Nephron progenitor cell (in vitro differentiated cells): ENCODE measurements around the gene SC5D.
A peak's percentile ranks its signal among the peaks of the same experiment; 100 is the strongest.

ENCODE experiments used
- DNase-seq: peaks from one replicate; pipeline ENCODE4 v3.0.0; 2021
- H3K27ac Mint-ChIP-seq: 2 replicates; pipeline ENCODE4 v1.8.0; 2021; ENCODE audit warnings: mild to moderate bottlenecking, moderate library complexity, mixed read lengths
- H3K27me3 Mint-ChIP-seq: 2 replicates; pipeline ENCODE4 v1.8.0; 2021; ENCODE audit warnings: mild to moderate bottlenecking, low read depth, mixed read lengths; ENCODE audit not compliant: poor library complexity
- H3K36me3 Mint-ChIP-seq: 2 replicates; pipeline ENCODE4 v1.8.0; 2021; ENCODE audit warnings: low read depth, mixed read lengths
- H3K4me1 Mint-ChIP-seq: 2 replicates; pipeline ENCODE4 v1.8.0; 2021; ENCODE audit warnings: mixed read lengths
- H3K4me3 Mint-ChIP-seq: 2 replicates; pipeline ENCODE4 v1.8.0; 2021; ENCODE audit warnings: mild to moderate bottlenecking, moderate library complexity, mixed read lengths
- H3K9me3 Mint-ChIP-seq: 2 replicates; pipeline ENCODE4 v1.8.0; 2021; ENCODE audit warnings: mild to moderate bottlenecking, moderate library complexity, mixed read lengths
- TF ChIP-seq, protein P1 (sequence below): fragments of 200-600 bp; sonication (generic); IDR thresholded peaks from 2 replicates; pipeline ENCODE4 v1.5.0; 2021; ENCODE audit warnings: antibody characterized with exemption

Gene SC5D

GRCh38 chr11:121300313-121300971 is 7.9 kb downstream of the SC5D start:
- peaks cover 13% of the 10 kb centered on the region for H3K9me3 Mint-ChIP-seq
- H3K27me3 Mint-ChIP-seq = no peaks in the 10 kb centered on the region
- H3K4me1 Mint-ChIP-seq = peaks cover 67% of the 10 kb centered on the region
- no peak overlapping the region for H3K4me3 Mint-ChIP-seq
- TF ChIP-seq, protein P1, sequence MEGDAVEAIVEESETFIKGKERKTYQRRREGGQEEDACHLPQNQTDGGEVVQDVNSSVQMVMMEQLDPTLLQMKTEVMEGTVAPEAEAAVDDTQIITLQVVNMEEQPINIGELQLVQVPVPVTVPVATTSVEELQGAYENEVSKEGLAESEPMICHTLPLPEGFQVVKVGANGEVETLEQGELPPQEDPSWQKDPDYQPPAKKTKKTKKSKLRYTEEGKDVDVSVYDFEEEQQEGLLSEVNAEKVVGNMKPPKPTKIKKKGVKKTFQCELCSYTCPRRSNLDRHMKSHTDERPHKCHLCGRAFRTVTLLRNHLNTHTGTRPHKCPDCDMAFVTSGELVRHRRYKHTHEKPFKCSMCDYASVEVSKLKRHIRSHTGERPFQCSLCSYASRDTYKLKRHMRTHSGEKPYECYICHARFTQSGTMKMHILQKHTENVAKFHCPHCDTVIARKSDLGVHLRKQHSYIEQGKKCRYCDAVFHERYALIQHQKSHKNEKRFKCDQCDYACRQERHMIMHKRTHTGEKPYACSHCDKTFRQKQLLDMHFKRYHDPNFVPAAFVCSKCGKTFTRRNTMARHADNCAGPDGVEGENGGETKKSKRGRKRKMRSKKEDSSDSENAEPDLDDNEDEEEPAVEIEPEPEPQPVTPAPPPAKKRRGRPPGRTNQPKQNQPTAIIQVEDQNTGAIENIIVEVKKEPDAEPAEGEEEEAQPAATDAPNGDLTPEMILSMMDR = no peak
- peak; percentile 3 for DNase-seq
- H3K27ac Mint-ChIP-seq = peak overlapping the region; percentile 92
- peaks cover 64% of the 10 kb centered on the region for H3K36me3 Mint-ChIP-seq

- H3K4me1 Mint-ChIP-seq = peaks cover 60% of the 10 kb centered on the region
- peaks cover 64% of the 10 kb centered on the region for H3K36me3 Mint-ChIP-seq
- peak overlapping the region; percentile 92 for H3K27ac Mint-ChIP-seq
- no peak overlapping the region for H3K4me3 Mint-ChIP-seq
- no peaks in the 10 kb centered on the region for H3K27me3 Mint-ChIP-seq
- no peak for DNase-seq
- peaks cover 13% of the 10 kb centered on the region for H3K9me3 Mint-ChIP-seq
- TF ChIP-seq, protein P1 = no peak
Measured at GRCh38 chr11:121300972-121301699, 8.6 kb downstream of the SC5D start.

DNA sequence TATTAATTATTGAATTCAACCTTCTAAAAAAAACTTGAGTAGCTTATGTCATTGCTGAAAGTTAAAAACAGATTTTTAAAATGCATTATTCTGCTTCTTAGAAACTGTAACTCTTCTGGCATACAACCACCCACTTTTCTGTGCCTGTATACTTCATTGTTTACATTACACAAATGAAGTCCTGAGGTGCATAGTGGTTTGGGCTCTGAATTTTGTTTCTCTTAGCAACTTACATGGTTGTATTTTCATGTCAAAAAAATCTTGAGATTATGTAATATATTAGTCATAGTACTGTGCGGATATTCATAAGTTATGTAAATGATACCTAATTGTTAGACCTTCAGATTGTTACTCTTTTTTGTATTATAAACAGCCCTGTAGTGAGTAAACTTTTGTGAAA is 12.2 kb downstream of the SC5D start:
- Mint-ChIP-seq H3K27ac (no peak overlapping the region), H3K4me1 (peaks cover 42% of the 10 kb centered on the region), H3K27me3 (no peaks in the 10 kb centered on the region), H3K36me3 (peaks cover 70% of the 10 kb centered on the region), H3K4me3 (no peak overlapping the region), H3K9me3 (no peaks in the 10 kb centered on the region)
- DNase-seq = no peak
- TF ChIP-seq, protein P1 = no peak

- H3K27me3 Mint-ChIP-seq = no peaks in the 10 kb centered on the region
- no peaks in the 10 kb centered on the region for H3K9me3 Mint-ChIP-seq
- peaks cover 70% of the 10 kb centered on the region for H3K36me3 Mint-ChIP-seq
- peaks cover 3% of the 10 kb centered on the region for H3K4me1 Mint-ChIP-seq
- H3K27ac Mint-ChIP-seq = no peak overlapping the region
- H3K4me3 Mint-ChIP-seq = no peak overlapping the region
- TF ChIP-seq, protein P1 = no peak
- no peak for DNase-seq
Measured at GRCh38 chr11:121308816-121309215, 16.2 kb downstream of the SC5D start.

GRCh38 chr11:121309688-121310087 is 17.1 kb downstream of the SC5D start:
- peaks cover 61% of the 10 kb centered on the region for H3K36me3 Mint-ChIP-seq

More at GRCh38 chr11:121309688-121310087, 17.1 kb downstream of the SC5D start:
- Mint-ChIP-seq H3K4me1 (no peaks in the 10 kb centered on the region), H3K4me3 (no peak overlapping the region), H3K27ac (no peak overlapping the region), H3K27me3 (no peaks in the 10 kb centered on the region), H3K9me3 (no peaks in the 10 kb centered on the region)
- no peak for DNase-seq
- TF ChIP-seq, protein P1 = no peak
